A673 (cell line): ENCODE data around the gene HK2. TPM values are rescaled to one million over a fixed set of nuclear protein-coding genes. Genes with fewer than 3 reads are reported as not detected.
A peak's percentile ranks its signal among the peaks of the same experiment; 100 is the strongest.

Experiments
- BruUV-seq: library from RNA; stranded (reverse); fragments of 400-500 nt; replicated peaks from 2 replicates; lab custom pipeline; 2021; lab: Mats Ljungman, UMichigan
- CTCF ChIA-PET: fragments of 300-600 bp; sonication (Branson Sonifier 250); formaldehyde crosslinking; loops from one replicate; lab custom pipeline; 2022; ENCODE audit warnings: antibody characterized with exemption; lab: Charles Lee
- POLR2A ChIA-PET: fragments of 300-600 bp; sonication (Branson Sonifier 250); formaldehyde crosslinking; loops from one replicate; lab custom pipeline; 2022; ENCODE audit warnings: antibody characterized with exemption; ENCODE audit not compliant: low non-redundant PET; lab: Charles Lee
- DNase-seq: peaks from one replicate; pipeline ENCODE4 v3.0.0-alpha.2; 2015; ENCODE audit warnings: low spot score
- H3K27ac ChIP-seq: fragments of 200-600 bp; sonication (generic); 2 replicates; pipeline ENCODE4 v1.5.1; 2016; ENCODE audit warnings: mixed run types, low read depth, mild to moderate bottlenecking, mixed read lengths, antibody characterized with exemption, low read length; ENCODE audit not compliant: poor library complexity, severe bottlenecking
- H3K27me3 ChIP-seq: fragments of 200-600 bp; sonication (generic); replicated peaks from 2 replicates; pipeline ENCODE4 v1.6.1; 2017; ENCODE audit warnings: mixed run types, low read depth, mild to moderate bottlenecking, mixed read lengths, antibody characterized with exemption, low read length; ENCODE audit not compliant: insufficient read depth, poor library complexity
- H3K36me3 ChIP-seq: fragments of 200-600 bp; sonication (generic); 2 replicates; pipeline ENCODE4 v1.6.1; 2016; ENCODE audit warnings: mixed run types, mild to moderate bottlenecking, mixed read lengths, antibody characterized with exemption, low read length; ENCODE audit not compliant: insufficient read depth, poor library complexity, severe bottlenecking
- H3K4me1 ChIP-seq: fragments of 200-600 bp; sonication (generic); 2 replicates; pipeline ENCODE4 v1.6.1; 2017; ENCODE audit warnings: mixed run types, mild to moderate bottlenecking, mixed read lengths, antibody characterized with exemption, low read length; ENCODE audit not compliant: insufficient read depth, poor library complexity, severe bottlenecking
- H3K4me3 ChIP-seq: fragments of 200-600 bp; sonication (generic); 2 replicates; pipeline ENCODE4 v1.5.1; 2016; ENCODE audit warnings: low read depth, mixed run types, mild to moderate bottlenecking, mixed read lengths, low read length; ENCODE audit not compliant: poor library complexity, severe bottlenecking
- H3K9me3 ChIP-seq: fragments of 200-600 bp; sonication (generic); 2 replicates; pipeline ENCODE4 v1.6.1; 2016; ENCODE audit warnings: mixed run types, low read depth, mild to moderate bottlenecking, mixed read lengths, antibody characterized with exemption, low read length; ENCODE audit not compliant: poor library complexity, severe bottlenecking
- EZH2 ChIP-seq: fragments of 200-600 bp; sonication (generic); IDR thresholded peaks from 2 replicates; pipeline ENCODE4 v1.6.1; 2017; ENCODE audit warnings: borderline replicate concordance, low read depth, mild to moderate bottlenecking, mixed read lengths, antibody characterized with exemption, low read length; ENCODE audit not compliant: poor library complexity, severe bottlenecking
- intact Hi-C: fragments of 100-400 bp; cut with micrococcal nuclease; formaldehyde crosslinking; loops from one replicate; pipeline ENCODE4 v1.10.0; 2022; ENCODE audit not compliant: unreplicated experiment
- total RNA-seq: library from RNA; stranded (reverse); gene quantifications from 2 replicates; pipeline ENCODE4 v1.2.3, GENCODE V29; 2021
- TF ChIP-seq, protein P1 (sequence below): fragments of 300-800, 200-600 bp; sonication (generic); conservative IDR thresholded peaks from 2 replicates; pipeline ENCODE4 v1.5.1; 2017; ENCODE audit warnings: low read depth, mild to moderate bottlenecking, antibody characterized with exemption, low read length, moderate library complexity, mixed read lengths

HK2 gene
- total RNA-seq, 1 experiment from 2014 or later: 42.6 TPM

DNA sequence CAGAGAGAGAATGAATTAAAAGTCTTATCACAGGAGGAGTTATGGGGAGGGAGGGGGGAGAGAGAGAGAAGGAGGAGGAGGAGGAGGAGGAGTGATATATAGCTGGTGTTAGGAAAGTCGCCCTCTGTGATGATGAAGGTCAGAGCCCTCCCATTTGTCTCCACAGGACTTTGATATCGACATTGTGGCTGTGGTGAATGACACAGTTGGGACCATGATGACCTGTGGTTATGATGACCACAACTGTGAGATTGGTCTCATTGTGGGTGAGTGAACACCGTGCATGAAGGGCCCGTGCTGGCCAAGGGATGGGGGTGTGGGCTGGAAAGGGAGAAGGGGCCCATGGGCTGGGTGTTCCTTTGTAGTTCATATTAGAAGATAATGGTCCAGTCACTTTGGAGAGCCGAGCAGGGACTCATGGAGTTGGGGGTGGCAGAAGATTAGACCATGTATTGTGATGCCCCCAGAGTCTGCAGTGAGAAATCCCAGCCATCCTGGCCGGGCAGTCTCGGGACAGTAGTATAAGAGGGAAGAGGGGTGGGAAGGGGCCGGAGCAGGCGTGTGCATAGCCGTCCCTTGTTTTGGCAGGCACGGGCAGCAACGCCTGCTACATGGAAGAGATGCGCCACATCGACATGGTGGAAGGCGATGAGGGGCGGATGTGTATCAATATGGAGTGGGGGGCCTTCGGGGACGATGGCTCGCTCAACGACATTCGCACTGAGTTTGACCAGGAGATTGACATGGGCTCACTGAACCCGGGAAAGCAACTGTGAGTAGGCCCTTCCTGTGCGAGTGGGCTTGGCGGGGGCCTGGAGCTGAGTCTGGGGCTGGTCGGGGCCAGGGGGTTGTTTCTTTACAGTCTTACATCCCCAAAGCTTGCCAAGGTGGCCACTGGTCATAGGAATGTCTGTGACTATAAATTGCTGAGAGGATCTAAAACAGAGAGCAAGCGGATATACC lies 40.0 kb downstream of the HK2 start:
- Histone ChIP-seq H3K27me3 (no peaks in the 10 kb centered on the region), H3K9me3 (no peaks in the 10 kb centered on the region), H3K4me3 (no peak overlapping the region), H3K36me3 (peaks cover 39% of the 10 kb centered on the region), H3K4me1 (no peaks in the 10 kb centered on the region), H3K27ac (no peak overlapping the region)
- TF ChIP-seq EZH2: no peak
- intact Hi-C loops: no loop called here
- no TSS peak for BruUV-seq
- DNase-seq: no peak
- POLR2A ChIA-PET: no interaction called here
- CTCF ChIA-PET: interaction anchor here (0.6 kb wide), 1 partner anchor 12 kb away, joined by 3 read pairs; no protein-coding TSS in a partner anchor

DNA sequence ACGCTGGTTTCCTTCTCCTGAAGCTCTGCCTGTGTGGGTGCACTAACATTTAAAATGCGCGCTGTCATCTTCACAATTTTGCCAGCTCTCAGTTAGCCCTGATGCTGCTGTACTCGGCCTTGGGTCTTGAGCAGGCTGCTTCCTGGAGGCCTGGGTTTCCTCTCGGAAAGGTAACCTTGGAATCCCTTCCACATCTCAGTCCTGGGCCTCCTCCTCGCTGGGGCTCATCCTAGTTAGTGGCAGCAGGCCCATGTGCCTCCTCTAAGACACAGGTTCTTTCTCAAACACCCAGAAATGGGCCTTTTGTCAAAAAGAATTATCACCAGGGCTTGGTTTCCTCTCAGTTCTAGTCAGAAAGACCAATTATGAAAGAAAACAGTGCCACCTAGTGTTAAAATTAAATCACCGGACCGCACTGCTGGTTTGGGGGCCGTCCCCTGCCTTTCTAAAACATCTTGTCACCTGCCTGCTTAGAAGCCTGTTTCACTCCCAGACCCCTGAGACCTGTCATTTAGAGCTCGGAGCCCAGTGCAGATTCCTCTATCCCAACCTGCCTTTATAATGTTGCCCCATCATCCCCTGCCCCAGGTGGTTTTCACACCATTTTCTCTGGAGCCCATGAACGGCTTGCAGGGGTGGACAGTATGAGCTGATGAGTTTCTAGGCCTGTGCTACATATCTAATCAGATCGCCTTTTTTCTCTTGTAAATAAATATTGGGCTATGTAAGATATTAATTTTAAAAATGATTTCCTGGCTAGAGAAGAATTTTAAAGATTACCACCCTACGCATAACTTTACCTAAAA lies 42.4 kb downstream of the HK2 start:
- no peaks in the 10 kb centered on the region for H3K9me3 ChIP-seq
- H3K27ac ChIP-seq: no peak overlapping the region
- no peak overlapping the region for H3K4me3 ChIP-seq
- ChIA-PET CTCF (interaction anchor here (1.9 to 3.0 kb wide), 2 partner anchors 161 to 186 kb away, joined by 7 to 14 read pairs; no protein-coding TSS in a partner anchor), POLR2A (no interaction called here)
- H3K36me3 ChIP-seq: peaks cover 57% of the 10 kb centered on the region
- no peaks in the 10 kb centered on the region for H3K4me1 ChIP-seq
- DNase-seq: peak; percentile 71
- intact Hi-C loops: loop anchor here (1.0 to 5.0 kb wide), 3 partner anchors 39 to 186 kb away; no protein-coding TSS in a partner anchor
- no peaks in the 10 kb centered on the region for H3K27me3 ChIP-seq
- no TSS peak for BruUV-seq
- TF ChIP-seq EZH2: no peak
- TF ChIP-seq, protein P1, sequence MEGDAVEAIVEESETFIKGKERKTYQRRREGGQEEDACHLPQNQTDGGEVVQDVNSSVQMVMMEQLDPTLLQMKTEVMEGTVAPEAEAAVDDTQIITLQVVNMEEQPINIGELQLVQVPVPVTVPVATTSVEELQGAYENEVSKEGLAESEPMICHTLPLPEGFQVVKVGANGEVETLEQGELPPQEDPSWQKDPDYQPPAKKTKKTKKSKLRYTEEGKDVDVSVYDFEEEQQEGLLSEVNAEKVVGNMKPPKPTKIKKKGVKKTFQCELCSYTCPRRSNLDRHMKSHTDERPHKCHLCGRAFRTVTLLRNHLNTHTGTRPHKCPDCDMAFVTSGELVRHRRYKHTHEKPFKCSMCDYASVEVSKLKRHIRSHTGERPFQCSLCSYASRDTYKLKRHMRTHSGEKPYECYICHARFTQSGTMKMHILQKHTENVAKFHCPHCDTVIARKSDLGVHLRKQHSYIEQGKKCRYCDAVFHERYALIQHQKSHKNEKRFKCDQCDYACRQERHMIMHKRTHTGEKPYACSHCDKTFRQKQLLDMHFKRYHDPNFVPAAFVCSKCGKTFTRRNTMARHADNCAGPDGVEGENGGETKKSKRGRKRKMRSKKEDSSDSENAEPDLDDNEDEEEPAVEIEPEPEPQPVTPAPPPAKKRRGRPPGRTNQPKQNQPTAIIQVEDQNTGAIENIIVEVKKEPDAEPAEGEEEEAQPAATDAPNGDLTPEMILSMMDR: peak; percentile 77

DNA sequence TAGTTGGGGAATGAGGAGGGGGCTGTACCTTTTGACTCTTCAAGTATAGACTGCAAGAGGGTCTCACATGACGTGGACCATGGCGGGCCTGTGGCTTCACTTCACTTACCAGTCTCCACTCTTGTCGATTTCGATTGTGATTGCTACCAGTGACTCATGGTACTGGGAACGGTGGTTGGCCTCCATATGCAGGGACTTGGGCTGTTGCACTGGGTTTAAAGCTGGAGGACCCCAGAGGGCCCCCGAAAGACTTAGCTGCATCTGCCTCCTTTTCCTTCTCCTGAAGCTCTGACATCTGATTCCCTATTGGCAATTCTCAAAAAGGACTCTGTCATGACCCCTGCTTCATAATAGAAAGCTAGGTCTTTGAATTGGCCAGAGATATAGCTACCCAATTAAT lies 43.4 kb downstream of the HK2 start:
- POLR2A ChIA-PET: no interaction called here
- H3K27me3 ChIP-seq: no peaks in the 10 kb centered on the region
- H3K9me3 ChIP-seq: no peaks in the 10 kb centered on the region
- DNase-seq: no peak
- intact Hi-C loops: loop anchor here (5.0 kb wide), 1 partner anchor 40 kb away; no protein-coding TSS in a partner anchor
- H3K36me3 ChIP-seq: peaks cover 66% of the 10 kb centered on the region
- no peak overlapping the region for H3K4me3 ChIP-seq
- CTCF ChIA-PET: interaction anchor here (3.0 kb wide), 1 partner anchor 187 kb away, joined by 14 read pairs; no protein-coding TSS in a partner anchor
- TF ChIP-seq, protein P1: no peak
- no peak for TF ChIP-seq EZH2
- BruUV-seq: no TSS peak
- no peak overlapping the region for H3K27ac ChIP-seq
- H3K4me1 ChIP-seq: no peaks in the 10 kb centered on the region
